ENCODE data around the gene SLC33A1. TPM values are rescaled to one million over a fixed set of nuclear protein-coding genes. Genes with fewer than 3 reads are reported as not detected.

SLC33A1 gene
- polyA plus RNA-seq, 1 donor from 2014 or later = 16.1 TPM

DNA sequence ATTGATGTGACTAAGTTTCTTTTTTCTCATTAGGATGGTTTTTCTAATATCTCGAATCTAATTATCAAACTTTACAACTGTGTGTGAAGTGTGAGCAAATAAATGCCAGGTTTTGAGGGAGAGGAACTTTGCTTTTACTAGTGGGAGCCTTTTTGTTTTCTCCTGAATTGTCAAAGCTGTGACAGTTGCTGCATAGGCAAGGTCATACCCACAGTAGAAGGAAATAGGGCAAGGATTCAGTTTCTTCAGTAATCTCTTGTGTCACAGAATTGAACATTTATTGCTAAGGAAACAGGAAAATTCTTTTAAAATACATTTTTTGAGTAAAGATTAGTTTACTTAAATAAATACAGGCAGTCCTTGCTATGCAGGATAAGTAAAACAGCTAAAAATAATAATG is 35.7 kb upstream of the SLC33A1 start:
- peaks cover 65% of the 10 kb centered on the region for H3K79me2 ChIP-seq (replicated peaks; ENCODE audit: insufficient read depth, low read length)
- no peaks in the 10 kb centered on the region for H3K27me3 ChIP-seq (ENCODE audit: insufficient read depth, low read depth, low read length)
- H3K9me3 ChIP-seq (ENCODE audit: low read length) = no peaks in the 10 kb centered on the region
- no peaks in the 10 kb centered on the region for H3F3A ChIP-seq (ENCODE audit: insufficient read depth, low read length, poor library complexity, severe bottlenecking)
- TF ChIP-seq RAD21 (conservative IDR thresholded peaks at IDR 0.05) (no peak), TAF1 (IDR thresholded peaks at IDR 0.05; ENCODE audit: low read depth) (no peak), EZH2 (IDR thresholded peaks at IDR 0.05; ENCODE audit: borderline replicate concordance, insufficient read depth, low read length, poor library complexity, severe bottlenecking) (no peak), SMC3 (conservative IDR thresholded peaks at IDR 0.05; ENCODE audit: poor library complexity) (no peak), POLR2AphosphoS5 (IDR thresholded peaks at IDR 0.05) (no peak), CTCF (IDR thresholded peaks at IDR 0.05; ENCODE audit: poor library complexity, severe bottlenecking) (no peak), EP300 (conservative IDR thresholded peaks at IDR 0.05; ENCODE audit: poor library complexity, severe bottlenecking) (no peak), MXI1 (conservative IDR thresholded peaks at IDR 0.05; ENCODE audit: poor library complexity, severe bottlenecking) (no peak)
- TF ChIP-seq, protein P1, sequence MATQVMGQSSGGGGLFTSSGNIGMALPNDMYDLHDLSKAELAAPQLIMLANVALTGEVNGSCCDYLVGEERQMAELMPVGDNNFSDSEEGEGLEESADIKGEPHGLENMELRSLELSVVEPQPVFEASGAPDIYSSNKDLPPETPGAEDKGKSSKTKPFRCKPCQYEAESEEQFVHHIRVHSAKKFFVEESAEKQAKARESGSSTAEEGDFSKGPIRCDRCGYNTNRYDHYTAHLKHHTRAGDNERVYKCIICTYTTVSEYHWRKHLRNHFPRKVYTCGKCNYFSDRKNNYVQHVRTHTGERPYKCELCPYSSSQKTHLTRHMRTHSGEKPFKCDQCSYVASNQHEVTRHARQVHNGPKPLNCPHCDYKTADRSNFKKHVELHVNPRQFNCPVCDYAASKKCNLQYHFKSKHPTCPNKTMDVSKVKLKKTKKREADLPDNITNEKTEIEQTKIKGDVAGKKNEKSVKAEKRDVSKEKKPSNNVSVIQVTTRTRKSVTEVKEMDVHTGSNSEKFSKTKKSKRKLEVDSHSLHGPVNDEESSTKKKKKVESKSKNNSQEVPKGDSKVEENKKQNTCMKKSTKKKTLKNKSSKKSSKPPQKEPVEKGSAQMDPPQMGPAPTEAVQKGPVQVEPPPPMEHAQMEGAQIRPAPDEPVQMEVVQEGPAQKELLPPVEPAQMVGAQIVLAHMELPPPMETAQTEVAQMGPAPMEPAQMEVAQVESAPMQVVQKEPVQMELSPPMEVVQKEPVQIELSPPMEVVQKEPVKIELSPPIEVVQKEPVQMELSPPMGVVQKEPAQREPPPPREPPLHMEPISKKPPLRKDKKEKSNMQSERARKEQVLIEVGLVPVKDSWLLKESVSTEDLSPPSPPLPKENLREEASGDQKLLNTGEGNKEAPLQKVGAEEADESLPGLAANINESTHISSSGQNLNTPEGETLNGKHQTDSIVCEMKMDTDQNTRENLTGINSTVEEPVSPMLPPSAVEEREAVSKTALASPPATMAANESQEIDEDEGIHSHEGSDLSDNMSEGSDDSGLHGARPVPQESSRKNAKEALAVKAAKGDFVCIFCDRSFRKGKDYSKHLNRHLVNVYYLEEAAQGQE (IDR thresholded peaks at IDR 0.05; ENCODE audit: borderline replicate concordance) = no peak
- H3K36me3 ChIP-seq (ENCODE audit: insufficient read depth, low read length) = no peaks in the 10 kb centered on the region
- H4K20me1 ChIP-seq (ENCODE audit: insufficient read depth) = no peaks in the 10 kb centered on the region
- no peak overlapping the region for H3K27ac ChIP-seq (ENCODE audit: low read length)
- H3K9ac ChIP-seq (ENCODE audit: low read length) = no peak overlapping the region
- no peak overlapping the region for H3K4me3 ChIP-seq (ENCODE audit: low read length)
- no peak overlapping the region for H2AFZ ChIP-seq (ENCODE audit: low read depth, low read length)
- no peaks in the 10 kb centered on the region for H3K9me2 ChIP-seq (ENCODE audit: insufficient read depth, low read length)
- H3K4me2 ChIP-seq (ENCODE audit: low read length) = no peak overlapping the region

DNA sequence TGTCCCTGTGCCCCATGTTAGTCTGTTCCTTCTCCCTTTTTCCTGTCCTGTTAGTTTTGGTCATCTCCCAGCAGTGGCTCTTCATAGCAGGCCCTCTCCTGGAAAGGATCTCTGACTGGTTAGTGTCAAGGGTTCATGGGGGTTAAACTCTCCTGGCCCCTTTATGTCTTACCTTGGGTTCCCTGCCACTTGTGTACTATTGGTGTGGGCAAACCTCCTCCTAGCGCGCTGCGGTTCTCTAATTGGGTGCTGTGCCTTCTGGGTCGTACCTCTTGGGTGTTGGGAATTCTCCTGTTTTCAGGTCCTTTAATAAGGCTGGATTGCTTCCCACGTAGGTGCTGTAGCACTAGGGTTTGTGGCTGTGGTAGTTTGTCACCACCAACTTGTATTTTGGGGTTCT is 35.0 kb upstream of the SLC33A1 start:
- peaks cover 72% of the 10 kb centered on the region for H3K79me2 ChIP-seq (replicated peaks; ENCODE audit: insufficient read depth, low read length)

More for the DNA sequence above, 35.0 kb upstream of the SLC33A1 start:
- TF ChIP-seq, protein P1 (IDR thresholded peaks at IDR 0.05; ENCODE audit: borderline replicate concordance) = no peak
- TF ChIP-seq EP300 (conservative IDR thresholded peaks at IDR 0.05; ENCODE audit: poor library complexity, severe bottlenecking) (no peak), EZH2 (IDR thresholded peaks at IDR 0.05; ENCODE audit: borderline replicate concordance, insufficient read depth, low read length, poor library complexity, severe bottlenecking) (no peak), MXI1 (conservative IDR thresholded peaks at IDR 0.05; ENCODE audit: poor library complexity, severe bottlenecking) (no peak), SMC3 (conservative IDR thresholded peaks at IDR 0.05; ENCODE audit: poor library complexity) (no peak)
- no peak overlapping the region for H3K9ac ChIP-seq (ENCODE audit: low read length)
- H4K20me1 ChIP-seq (ENCODE audit: insufficient read depth) = no peaks in the 10 kb centered on the region
- no peaks in the 10 kb centered on the region for H3K36me3 ChIP-seq (ENCODE audit: insufficient read depth, low read length)
- H3K9me3 ChIP-seq (ENCODE audit: low read length) = no peaks in the 10 kb centered on the region
- no peak overlapping the region for H2AFZ ChIP-seq (ENCODE audit: low read depth, low read length)
- H3F3A ChIP-seq (ENCODE audit: insufficient read depth, low read length, poor library complexity, severe bottlenecking) = no peaks in the 10 kb centered on the region
- no peak overlapping the region for H3K4me2 ChIP-seq (ENCODE audit: low read length)
- no peak overlapping the region for H3K4me3 ChIP-seq (ENCODE audit: low read length)
- no peak overlapping the region for H3K27ac ChIP-seq (ENCODE audit: low read length)
- H3K9me2 ChIP-seq (ENCODE audit: insufficient read depth, low read length) = no peaks in the 10 kb centered on the region
- no peaks in the 10 kb centered on the region for H3K27me3 ChIP-seq (ENCODE audit: insufficient read depth, low read depth, low read length)

All from neural cell (in vitro differentiated cells).